IMR-90 (cell line): ENCODE data around the gene TNIP1. TPM values are rescaled to one million over a fixed set of nuclear protein-coding genes. Genes with fewer than 3 reads are reported as not detected.

Source experiments
- ATAC-seq: fragments of 200-7000 bp; cut with Tn5 transposase; 2 replicates; pipeline ENCODE4 v1.9.1; 2020; ENCODE audit warnings: low read depth, mild to moderate bottlenecking, moderate library complexity
- BruUV-seq: library from RNA; stranded (reverse); fragments of 400-500 nt; replicated peaks from 2 replicates; lab custom pipeline; 2021; lab: Mats Ljungman, UMichigan
- CTCF ChIA-PET: fragments of 300-600 bp; formaldehyde crosslinking; extraction: SDS; loops from one replicate; lab custom pipeline; 2021; ENCODE audit warnings: antibody characterized with exemption; lab: Yijun Ruan, JAX
- POLR2A ChIA-PET: fragments of 300-600 bp; sonication (Branson Sonifier 250); formaldehyde crosslinking; loops from one replicate; lab custom pipeline; 2022; ENCODE audit warnings: antibody characterized with exemption; ENCODE audit not compliant: unreplicated experiment; lab: Charles Lee
- DNase-seq: peaks from one replicate; pipeline ENCODE4 v3.0.0; 2013
- H2AFZ ChIP-seq: replicated peaks from 2 replicates; pipeline ENCODE3; 2013; ENCODE audit warnings: low read length, mild to moderate bottlenecking; ENCODE audit not compliant: poor library complexity
- H2AK5ac ChIP-seq: 2 replicates; pipeline ENCODE4 v1.6.1; 2013; ENCODE audit warnings: low read depth, low read length, inconsistent platforms
- H2AK9ac ChIP-seq: replicated peaks from 2 replicates; pipeline ENCODE3; 2013; ENCODE audit warnings: mild to moderate bottlenecking, low read depth, low read length, moderate library complexity; ENCODE audit not compliant: poor library complexity
- H2BK120ac ChIP-seq: 2 replicates; pipeline ENCODE4 v1.6.1; 2013; ENCODE audit warnings: low read depth, low read length, inconsistent platforms
- H2BK15ac ChIP-seq: 3 replicates; pipeline ENCODE4 v1.6.1; 2013; ENCODE audit warnings: low read depth, low read length, inconsistent platforms
- H2BK20ac ChIP-seq: 2 replicates; pipeline ENCODE4 v1.6.1; 2013; ENCODE audit warnings: low read depth, mild to moderate bottlenecking, inconsistent platforms, low read length, moderate library complexity
- H2BK5ac ChIP-seq: 2 replicates; pipeline ENCODE4 v1.6.1; 2013; ENCODE audit warnings: mild to moderate bottlenecking, low read depth, low read length, inconsistent platforms; ENCODE audit not compliant: poor library complexity, severe bottlenecking
- H3K14ac ChIP-seq: replicated peaks from 2 replicates; pipeline ENCODE4 v1.6.1; 2013; ENCODE audit warnings: low read depth, low read length, inconsistent platforms
- H3K18ac ChIP-seq: 2 replicates; pipeline ENCODE4 v1.6.1; 2013; ENCODE audit warnings: low read depth, low read length, control low read depth
- H3K23ac ChIP-seq: 2 replicates; pipeline ENCODE4 v1.6.1; 2013; ENCODE audit warnings: low read depth, low read length, inconsistent platforms
- H3K27ac ChIP-seq: 2 replicates; pipeline ENCODE4 v1.5.1; 2013; ENCODE audit warnings: mild to moderate bottlenecking, control low read depth, low read length; ENCODE audit not compliant: insufficient read depth
- H3K27me3 ChIP-seq: 2 replicates; pipeline ENCODE4 v1.6.1; 2013; ENCODE audit warnings: low read length; ENCODE audit not compliant: control insufficient read depth, insufficient read depth
- H3K36me3 ChIP-seq: 2 replicates; pipeline ENCODE4 v1.6.1; 2013; ENCODE audit warnings: low read length, mixed read lengths; ENCODE audit not compliant: control insufficient read depth, insufficient read depth
- H3K4ac ChIP-seq: 2 replicates; pipeline ENCODE4 v1.6.1; 2013; ENCODE audit warnings: low read depth, low read length, inconsistent platforms
- H3K4me1 ChIP-seq: 2 replicates; pipeline ENCODE4 v1.6.1; 2013; ENCODE audit warnings: low read length, mixed read lengths; ENCODE audit not compliant: control insufficient read depth, insufficient read depth
- H3K4me2 ChIP-seq: 2 replicates; pipeline ENCODE4 v1.6.1; 2013; ENCODE audit warnings: low read depth, mild to moderate bottlenecking, control low read depth, low read length, moderate library complexity
- H3K4me3 ChIP-seq: 2 replicates; pipeline ENCODE4 v1.5.1; 2013; ENCODE audit warnings: low read depth, mild to moderate bottlenecking, control low read depth, low read length, moderate library complexity; ENCODE audit not compliant: insufficient read depth
- H3K56ac ChIP-seq: 2 replicates; pipeline ENCODE4 v1.6.1; 2013; ENCODE audit warnings: low read length, inconsistent platforms; ENCODE audit not compliant: insufficient read depth; ENCODE audit errors: extremely low read depth
- H3K79me1 ChIP-seq, 2 experiments: 2 replicates each; pipeline ENCODE4 v1.6.1; 2013; ENCODE audit warnings: low read length in 2 of 2, inconsistent platforms in 1 of 2, low read depth in 1 of 2
- H3K9ac ChIP-seq: 2 replicates; pipeline ENCODE4 v1.6.1; 2013; ENCODE audit warnings: low read depth, low read length, control low read depth
- H3K9me1 ChIP-seq: 2 replicates; pipeline ENCODE4 v1.6.1; 2013; ENCODE audit warnings: low read length, inconsistent platforms; ENCODE audit not compliant: insufficient read depth
- H3K9me3 ChIP-seq: 2 replicates; pipeline ENCODE4 v1.6.1; 2013; ENCODE audit warnings: low read length; ENCODE audit not compliant: control insufficient read depth, insufficient read depth
- H4K20me1 ChIP-seq: 2 replicates; pipeline ENCODE4 v1.6.1; 2013; ENCODE audit warnings: low read length, inconsistent platforms; ENCODE audit not compliant: insufficient read depth
- H4K5ac ChIP-seq: 2 replicates; pipeline ENCODE4 v1.6.1; 2013; ENCODE audit warnings: mild to moderate bottlenecking, low read depth, low read length, control low read depth
- H4K8ac ChIP-seq, 2 experiments: 2 replicates each; pipeline ENCODE4 v1.6.1; 2013; ENCODE audit warnings: low read depth in 2 of 2, low read length in 2 of 2, control low read depth in 1 of 2, inconsistent platforms in 1 of 2
- H4K91ac ChIP-seq: 2 replicates; pipeline ENCODE4 v1.6.1; 2013; ENCODE audit warnings: low read depth, low read length, inconsistent platforms; ENCODE audit not compliant: insufficient read depth
- CEBPB ChIP-seq: IDR thresholded peaks from 2 replicates; pipeline ENCODE4 v1.6.1; 2012; ENCODE audit warnings: low read depth, low read length, improper control_type of control experiment
- CTCF ChIP-seq: conservative IDR thresholded peaks from 2 replicates; pipeline ENCODE4 v1.5.1; 2012; ENCODE audit warnings: mild to moderate bottlenecking, low read depth, low read length, improper control_type of control experiment
- RCOR1 ChIP-seq: IDR thresholded peaks from 2 replicates; pipeline ENCODE4 v1.6.1; 2012; ENCODE audit warnings: mild to moderate bottlenecking, low read length, improper control_type of control experiment; ENCODE audit not compliant: insufficient replicate concordance
- WGBS, 2 experiments: methylation state at CpG; one replicate each; pipeline versions ENCODE4 v1.1.5 to v1.1.7; 2013; ENCODE audit warnings: missing lambda C conversion rate in 2 of 2; ENCODE audit not compliant: insufficient read length in 1 of 2; ENCODE audit errors: extremely low coverage in 2 of 2; 5-methylcytosine and 5-hydroxymethylcytosine counted together
- dilution Hi-C: fragments of 300-500 bp; cut with HindIII; formaldehyde crosslinking; loops from one replicate; pipeline ENCODE4 v1.14.3; 2018; ENCODE audit warnings: low sequenced_read_pairs; ENCODE audit not compliant: unreplicated experiment
- in situ Hi-C: fragments of 300-500 bp; cut with MboI; formaldehyde crosslinking; loops from 3 replicates; pipeline ENCODE4 v1.14.3; 2019; ENCODE audit warnings: low sequenced_read_pairs, inconsistent platforms, mixed read lengths
- intact Hi-C: fragments of 100-400 bp; cut with micrococcal nuclease; formaldehyde crosslinking; loops from 2 replicates; pipeline ENCODE4 v1.10.0; 2022
- polyA plus RNA-seq, 3 experiments: library from polyadenylated mRNA; depleted of rRNA; stranded (reverse); fragments of >200 nt; gene quantifications; 2 replicates each; pipeline ENCODE4 v1.2.3, GENCODE V29; 2012; ENCODE audit warnings: low replicate concordance in 1 of 3
- total RNA-seq: library from RNA; depleted of rRNA; stranded (reverse); fragments of >200 nt; gene quantifications from 2 replicates; pipeline ENCODE4 v1.2.3, GENCODE V29; 2012

Gene TNIP1
- total and polyA plus RNA-seq, 2 of the 4 experiments (the other 2 are of a cell fraction) = 63.8 to 92.8 TPM

- H2AFZ ChIP-seq = no peak overlapping the region
- no peak overlapping the region for H2BK5ac ChIP-seq
- H3K79me1 ChIP-seq = no peaks in the 10 kb centered on the region
- H2AK5ac ChIP-seq = no peak overlapping the region
- no peak overlapping the region for H2BK20ac ChIP-seq
- H3K9me3 ChIP-seq = peaks cover 10% of the 10 kb centered on the region; the same call in 1 of the 2 replicates
- no peaks in the 10 kb centered on the region for H3K36me3 ChIP-seq
- H3K27ac ChIP-seq = no peak overlapping the region
- no peak overlapping the region for H3K4ac ChIP-seq
- H3K14ac ChIP-seq = no peak overlapping the region
- H2BK120ac ChIP-seq = no peak overlapping the region
- TF ChIP-seq CTCF (0 out of 2 replicates have a peak, but pooled peaks have one; percentile 24), RCOR1 (no peak), CEBPB (no peak)
- H3K27me3 ChIP-seq = peaks cover 5% of the 10 kb centered on the region
- no peak overlapping the region for H2AK9ac ChIP-seq
- no peak overlapping the region for H4K5ac ChIP-seq
- WGBS, 2 experiments = no CpG with 5 or more reads among the region's 3 CpGs
- H3K56ac ChIP-seq = no peak overlapping the region
- 0 out of 2 replicates have a peak, but pooled peaks have one; percentile 29 for ATAC-seq
- no peaks in the 10 kb centered on the region for H4K20me1 ChIP-seq
- H4K91ac ChIP-seq = no peak overlapping the region
- BruUV-seq = no TSS peak
- no peaks in the 10 kb centered on the region for H3K9me1 ChIP-seq
- no peak overlapping the region for H2BK15ac ChIP-seq
- dilution Hi-C loops (no loop called here), intact Hi-C loops (no loop called here), in situ Hi-C loops (no loop called here)
- H3K4me3 ChIP-seq = no peak overlapping the region
- H4K8ac ChIP-seq = no peak overlapping the region
- no peak overlapping the region for H3K18ac ChIP-seq
- POLR2A ChIA-PET = no interaction called here
- CTCF ChIA-PET = no interaction called here
- H3K23ac ChIP-seq = no peak overlapping the region
- no peak overlapping the region for H3K9ac ChIP-seq
- no peak for DNase-seq
- no peak overlapping the region for H3K4me2 ChIP-seq
- no peaks in the 10 kb centered on the region for H3K4me1 ChIP-seq
These were observed 91.1 kb downstream of the TNIP1 start for GRCh38 chr5:150989695-150990094.
